NCI-H1694 (cell line): ENCODE measurements around the gene LIN37.

Experiments used
- DNase-seq: peaks from one replicate; lab custom pipeline; 2025; lab: John Stamatoyannopoulos, UW

Gene LIN37

GRCh38 chr19:35775046-35775297 lies 26.6 kb downstream of the LIN37 start:
- no peak for DNase-seq

DNA sequence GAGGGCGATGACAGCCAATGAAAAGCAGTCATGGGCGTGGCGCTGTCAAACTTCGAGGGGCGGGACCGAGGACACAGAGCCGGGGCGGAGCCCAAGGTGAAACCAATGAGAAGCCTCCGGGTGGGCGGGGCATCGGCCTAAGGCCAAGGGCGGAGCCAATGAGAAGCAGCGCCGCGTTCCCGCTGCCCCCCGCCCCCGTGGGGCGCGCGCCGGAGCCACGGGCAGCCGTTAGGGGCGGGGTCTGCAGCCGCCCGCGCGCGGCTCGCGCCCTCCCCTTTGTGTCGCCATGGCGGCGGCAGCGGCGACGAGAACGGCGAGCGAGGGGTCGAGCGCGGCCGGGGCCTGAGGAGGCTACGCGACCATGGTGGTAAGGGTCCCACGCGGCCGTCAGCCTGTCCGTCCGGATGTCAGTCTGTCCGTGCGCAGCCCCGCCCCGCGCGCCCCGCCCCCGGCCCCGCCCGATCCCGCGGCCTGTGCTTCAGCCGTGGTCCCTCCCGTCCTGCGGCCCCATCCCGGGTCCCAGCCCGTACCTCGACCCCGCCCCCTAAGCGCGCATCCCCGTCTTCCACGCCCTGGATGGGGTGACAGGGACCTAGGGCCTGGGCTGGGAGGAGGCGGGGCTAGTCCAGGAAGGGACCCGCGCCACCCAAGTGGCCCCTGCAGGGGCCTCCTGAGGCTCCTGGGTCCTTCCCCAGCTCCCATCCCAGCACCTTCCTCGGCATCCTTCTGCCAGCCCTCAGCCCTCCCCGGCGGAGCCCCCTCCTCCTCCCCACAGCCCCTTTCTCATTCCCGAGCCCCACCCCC lies 27.1 kb downstream of the LIN37 start, which contains the start of gene ARHGAP33:
Gene ARHGAP33 (plus strand): TSS at position 267 of the 804 bp plus-strand sequence. CDS start 95 bp downstream, at position 362.
- DNase-seq = peak; percentile 99

DNA sequence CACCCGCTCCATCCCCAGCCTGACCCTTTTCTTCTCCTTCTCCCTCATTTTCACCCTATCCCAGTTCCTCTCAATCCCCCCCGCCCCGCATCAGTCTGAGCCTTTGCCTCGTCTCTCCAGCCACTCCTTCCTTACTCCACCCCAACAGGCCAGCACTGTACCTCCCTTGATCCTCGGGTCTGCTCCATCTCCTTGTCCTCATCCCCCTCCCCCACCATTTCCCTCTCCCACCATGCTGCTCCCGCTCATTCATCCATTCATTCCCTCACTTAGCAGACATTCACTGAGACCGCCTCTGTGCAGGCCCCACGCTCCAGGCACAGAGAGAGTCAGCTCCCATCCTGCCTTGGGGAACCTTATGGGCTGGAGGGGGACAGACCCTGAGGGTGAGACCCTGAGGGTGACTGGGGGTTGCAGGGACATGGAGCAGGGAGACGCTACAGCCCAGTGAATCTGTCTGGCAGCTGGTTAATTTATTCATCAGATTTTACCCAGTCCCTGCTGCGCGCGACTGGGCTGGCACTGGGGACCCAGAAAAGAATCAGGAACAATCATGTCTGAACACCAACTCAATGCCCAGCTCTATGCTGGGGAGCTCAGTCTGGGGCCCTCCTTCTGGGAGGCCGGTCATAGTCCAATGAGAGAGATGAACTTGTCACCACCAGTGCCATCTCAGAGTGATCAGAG lies 27.9 kb downstream of the LIN37 start:
- DNase-seq = peak; percentile 15

- DNase-seq = no peak
These were observed 28.9 kb downstream of the LIN37 start for GRCh38 chr19:35777086-35777841.

DNA sequence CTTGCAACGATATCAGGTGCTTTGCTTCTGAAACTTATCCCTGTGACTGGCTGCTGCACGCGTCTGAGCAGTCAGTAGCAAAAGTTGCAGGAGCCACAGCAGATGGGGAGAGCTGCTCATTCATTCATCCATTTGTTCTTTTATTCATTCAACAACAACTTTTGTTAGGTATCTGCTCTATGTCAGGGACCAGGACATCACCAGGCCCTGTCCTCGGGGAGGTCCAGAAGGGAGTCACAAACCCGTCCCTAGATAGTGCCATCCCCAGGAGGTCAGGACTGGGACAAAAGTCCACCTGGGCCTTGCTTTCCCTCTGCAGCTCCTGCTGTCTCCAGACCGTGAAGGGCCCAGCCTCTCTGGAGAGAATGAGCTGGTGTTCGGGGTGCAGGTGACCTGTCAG lies 29.6 kb downstream of the LIN37 start:
- no peak for DNase-seq

GRCh38 chr19:35779033-35779432 lies 30.7 kb downstream of the LIN37 start:
- DNase-seq = no peak

GRCh38 chr19:35780058-35780457 lies 31.7 kb downstream of the LIN37 start:
- DNase-seq = no peak

- DNase-seq = no peak
These were observed 32.3 kb downstream of the LIN37 start for GRCh38 chr19:35780717-35781116.

GRCh38 chr19:35781650-35782049 lies 33.3 kb downstream of the LIN37 start:
- no peak for DNase-seq

DNA sequence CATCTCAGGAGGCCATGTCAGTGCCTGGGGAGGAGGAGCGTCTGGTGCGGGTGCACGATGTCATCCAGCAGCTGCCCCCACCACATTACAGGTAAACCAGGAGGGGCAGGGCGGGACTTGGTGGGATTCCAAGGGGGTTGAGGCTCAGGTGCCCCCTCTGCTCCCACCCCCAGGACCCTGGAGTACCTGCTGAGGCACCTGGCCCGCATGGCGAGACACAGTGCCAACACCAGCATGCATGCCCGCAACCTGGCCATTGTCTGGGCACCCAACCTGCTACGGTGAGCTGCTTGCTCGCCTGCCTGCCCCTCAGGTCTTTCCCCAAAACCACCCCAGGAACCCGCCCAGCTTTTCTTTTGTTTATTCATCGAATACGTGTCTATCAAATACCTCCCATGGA lies 34.2 kb downstream of the LIN37 start:
- DNase-seq = no peak

DNA sequence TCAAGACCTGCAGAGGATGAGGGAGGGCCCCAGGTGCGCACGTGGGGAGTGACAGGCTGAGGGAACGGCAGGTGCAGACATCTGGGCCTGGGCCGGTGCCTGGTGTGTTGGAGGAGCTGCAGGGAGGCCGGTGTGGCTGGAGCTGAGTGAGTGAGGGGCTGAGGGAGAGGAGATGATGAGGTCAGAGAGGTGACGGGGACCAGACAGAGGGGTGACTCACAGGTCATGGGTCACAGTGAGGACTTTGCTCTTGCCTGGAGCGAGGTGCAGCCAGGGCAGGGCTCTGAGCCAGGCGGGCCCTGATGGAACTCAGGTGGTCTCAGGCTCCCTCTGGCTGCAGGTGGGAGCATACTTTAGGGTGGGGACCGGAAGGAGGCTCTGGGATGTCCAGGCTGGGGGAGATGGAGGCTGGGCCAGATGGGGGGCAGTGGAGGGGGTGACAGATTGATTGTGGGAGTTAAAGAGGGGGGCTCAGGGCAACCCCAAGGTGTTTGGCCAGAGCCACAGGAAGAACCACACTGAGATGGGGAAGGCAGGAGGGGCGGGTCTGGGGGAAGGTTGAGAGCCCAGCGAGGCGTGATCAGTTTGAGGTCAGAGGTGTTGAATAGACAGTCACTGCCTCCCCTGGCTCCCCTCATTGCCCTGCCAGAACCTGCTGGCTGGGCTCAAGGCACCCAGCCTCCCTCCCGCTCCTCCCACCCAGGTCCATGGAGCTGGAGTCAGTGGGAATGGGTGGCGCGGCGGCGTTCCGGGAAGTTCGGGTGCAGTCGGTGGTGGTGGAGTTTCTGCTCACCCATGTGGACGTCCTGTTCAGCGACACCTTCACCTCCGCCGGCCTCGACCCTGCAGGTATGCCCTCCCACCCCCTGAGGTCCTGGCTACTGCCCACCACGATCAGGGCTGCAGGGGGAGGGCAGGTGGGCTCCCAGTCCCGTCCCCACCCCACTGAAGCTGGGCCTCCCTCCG lies 35.4 kb downstream of the LIN37 start:
- DNase-seq = no peak

- DNase-seq = no peak
These were observed 36.3 kb downstream of the LIN37 start for GRCh38 chr19:35784503-35785338.

DNA sequence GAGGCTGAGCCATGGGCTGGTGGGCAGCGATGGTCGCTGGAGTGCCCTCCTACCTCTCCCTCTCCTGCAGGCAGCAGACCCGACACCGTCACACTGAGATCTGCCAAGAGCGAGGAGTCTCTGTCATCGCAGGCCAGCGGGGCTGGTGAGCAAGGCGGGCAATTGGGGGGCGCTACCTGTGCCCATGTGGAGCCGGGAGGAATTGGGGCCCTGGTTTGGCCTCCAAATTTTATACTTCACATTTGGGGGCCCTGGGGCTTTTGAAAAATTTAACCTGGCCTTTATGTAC lies 36.9 kb downstream of the LIN37 start:
- no peak for DNase-seq

DNA sequence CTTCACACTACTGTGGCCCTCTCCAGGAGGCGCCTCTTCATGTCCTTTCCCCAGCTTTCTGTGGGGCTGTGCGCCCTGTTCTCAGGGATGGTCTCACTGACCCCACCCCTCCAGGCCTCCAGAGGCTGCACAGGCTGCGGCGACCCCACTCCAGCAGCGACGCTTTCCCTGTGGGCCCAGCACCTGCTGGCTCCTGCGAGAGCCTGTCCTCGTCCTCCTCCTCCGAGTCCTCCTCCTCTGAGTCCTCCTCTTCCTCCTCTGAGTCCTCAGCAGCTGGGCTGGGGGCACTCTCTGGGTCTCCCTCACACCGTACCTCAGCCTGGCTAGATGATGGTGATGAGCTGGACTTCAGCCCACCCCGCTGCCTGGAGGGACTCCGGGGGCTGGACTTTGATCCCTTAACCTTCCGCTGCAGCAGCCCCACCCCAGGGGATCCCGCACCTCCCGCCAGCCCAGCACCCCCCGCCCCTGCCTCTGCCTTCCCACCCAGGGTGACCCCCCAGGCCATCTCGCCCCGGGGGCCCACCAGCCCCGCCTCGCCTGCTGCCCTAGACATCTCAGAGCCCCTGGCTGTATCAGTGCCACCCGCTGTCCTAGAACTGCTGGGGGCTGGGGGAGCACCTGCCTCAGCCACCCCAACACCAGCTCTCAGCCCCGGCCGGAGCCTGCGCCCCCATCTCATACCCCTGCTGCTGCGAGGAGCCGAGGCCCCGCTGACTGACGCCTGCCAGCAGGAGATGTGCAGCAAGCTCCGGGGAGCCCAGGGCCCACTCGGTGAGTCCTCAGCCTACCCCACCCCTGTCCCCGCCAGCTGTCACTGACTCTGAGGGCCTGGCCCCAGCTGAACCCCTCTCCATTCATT lies 38.2 kb downstream of the LIN37 start:
- no peak for DNase-seq

- no peak for DNase-seq
These were observed 38.9 kb downstream of the LIN37 start for GRCh38 chr19:35787227-35787799.

- no peak for DNase-seq
These were observed 40.0 kb downstream of the LIN37 start for GRCh38 chr19:35788205-35788960.

GRCh38 chr19:35789195-35789977 lies 41.0 kb downstream of the LIN37 start:
- no peak for DNase-seq
